Neural progenitor cell (in vitro differentiated cells): ENCODE results near the gene CPB1.

ENCODE experiments used
- CTCF ChIP-seq: fragments of 200-600 bp; sonication (generic); IDR thresholded peaks from 2 replicates; pipeline ENCODE4 v1.5.1; 2017; ENCODE audit warnings: antibody characterized with exemption, mild to moderate bottlenecking
- EZH2phosphoT487 ChIP-seq: fragments of 200-600 bp; sonication (generic); IDR thresholded peaks from 2 replicates; pipeline ENCODE4 v1.6.1; 2017; ENCODE audit warnings: antibody characterized with exemption

- TF ChIP-seq CTCF: no peak
- no peak for TF ChIP-seq EZH2phosphoT487
Observed at GRCh38 chr3:148796799-148797198, 30.8 kb upstream of the CPB1 start.
